Peyer's patch (tissue), 4 donors: ENCODE data around the gene DPYD.

Source experiments
- CTCF ChIP-seq, 6 experiments: fragments of 450-650 bp in 4 of 6; fragments of 200-600 bp in 2 of 6; sonication (generic) in 1 of 6; IDR thresholded peaks; one replicate each; pipeline ENCODE4 v1.5.1; 2017 to 2019; ENCODE audit warnings: antibody characterized with exemption in 6 of 6, mild to moderate bottlenecking in 3 of 6, moderate library complexity in 1 of 6
- POLR2A ChIP-seq, 2 donors: fragments of 450-650 bp; IDR thresholded peaks; one replicate each; pipeline ENCODE4 v1.5.1; 2017; ENCODE audit warnings: antibody characterized with exemption in 2 of 2, mild to moderate bottlenecking in 2 of 2, moderate library complexity in 2 of 2

- no peak for TF ChIP-seq POLR2A (IDR thresholded peaks at IDR 0.05)
- no peak for TF ChIP-seq CTCF (IDR thresholded peaks at IDR 0.05)
Observed at GRCh38 chr1:97926017-97926708, 5.3 kb upstream of the DPYD start.
